Astrocyte (in vitro differentiated cells and primary cell): ENCODE data around the gene PTK7.

ENCODE experiments used
- CTCF ChIP-seq: IDR thresholded peaks from 2 replicates; pipeline ENCODE4 v1.5.1; 2011; ENCODE audit warnings: low read depth, mild to moderate bottlenecking, inconsistent platforms, low read length, moderate library complexity; ENCODE audit not compliant: insufficient read depth
- EZH2 ChIP-seq: IDR thresholded peaks from 2 replicates; pipeline ENCODE4 v1.6.1; 2012; ENCODE audit warnings: mild to moderate bottlenecking, low read length, inconsistent platforms; ENCODE audit not compliant: insufficient read depth

GRCh38 chr6:43174263-43175112, 98.4 kb downstream of the PTK7 start:
- no peak for TF ChIP-seq CTCF
- TF ChIP-seq EZH2: no peak
